Loucy (cell line): ENCODE measurements around the gene PLEKHD1.

ENCODE experiments used
- EZH2phosphoT487 ChIP-seq: fragments of 200-600 bp; IDR thresholded peaks from 2 replicates; pipeline ENCODE4 v1.6.1; 2018; ENCODE audit warnings: antibody characterized with exemption, mild to moderate bottlenecking, moderate library complexity, borderline replicate concordance
- TF ChIP-seq, protein P1 (sequence below): fragments of 200-600 bp; sonication (generic); conservative IDR thresholded peaks from 2 replicates; pipeline ENCODE4 v1.5.1; 2014; ENCODE audit warnings: mild to moderate bottlenecking, antibody characterized with exemption, low read length

DNA sequence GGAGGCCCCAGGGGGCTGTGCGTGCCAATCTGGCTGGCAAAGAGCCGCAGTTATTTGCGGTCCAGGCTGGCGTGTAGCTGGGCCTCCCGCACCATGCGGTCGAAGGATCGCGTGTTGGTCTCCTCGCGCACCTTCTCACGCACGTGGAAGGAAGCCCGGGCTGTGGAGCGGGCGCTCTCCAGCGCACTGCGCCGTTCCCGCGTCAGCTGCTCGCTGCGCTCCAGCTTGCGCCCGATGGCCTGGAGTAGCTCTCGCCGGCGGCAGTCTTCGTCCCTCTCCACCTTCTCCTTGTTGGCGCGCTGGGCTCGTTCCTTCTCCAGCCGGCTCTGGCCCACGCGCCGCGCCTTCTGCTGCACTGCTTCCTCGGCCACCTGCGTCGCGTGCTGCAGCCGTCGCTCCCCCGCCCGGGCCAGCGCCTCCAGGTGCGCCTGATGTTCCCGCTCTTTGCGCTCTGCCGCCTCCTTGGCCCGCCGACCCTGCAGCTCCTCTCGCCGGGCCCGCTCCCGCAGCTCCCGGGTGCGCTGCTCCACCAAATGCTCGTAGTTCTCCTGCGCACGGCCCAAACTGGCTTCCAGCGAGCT is 87.0 kb downstream of the PLEKHD1 start:
- TF ChIP-seq, protein P1, sequence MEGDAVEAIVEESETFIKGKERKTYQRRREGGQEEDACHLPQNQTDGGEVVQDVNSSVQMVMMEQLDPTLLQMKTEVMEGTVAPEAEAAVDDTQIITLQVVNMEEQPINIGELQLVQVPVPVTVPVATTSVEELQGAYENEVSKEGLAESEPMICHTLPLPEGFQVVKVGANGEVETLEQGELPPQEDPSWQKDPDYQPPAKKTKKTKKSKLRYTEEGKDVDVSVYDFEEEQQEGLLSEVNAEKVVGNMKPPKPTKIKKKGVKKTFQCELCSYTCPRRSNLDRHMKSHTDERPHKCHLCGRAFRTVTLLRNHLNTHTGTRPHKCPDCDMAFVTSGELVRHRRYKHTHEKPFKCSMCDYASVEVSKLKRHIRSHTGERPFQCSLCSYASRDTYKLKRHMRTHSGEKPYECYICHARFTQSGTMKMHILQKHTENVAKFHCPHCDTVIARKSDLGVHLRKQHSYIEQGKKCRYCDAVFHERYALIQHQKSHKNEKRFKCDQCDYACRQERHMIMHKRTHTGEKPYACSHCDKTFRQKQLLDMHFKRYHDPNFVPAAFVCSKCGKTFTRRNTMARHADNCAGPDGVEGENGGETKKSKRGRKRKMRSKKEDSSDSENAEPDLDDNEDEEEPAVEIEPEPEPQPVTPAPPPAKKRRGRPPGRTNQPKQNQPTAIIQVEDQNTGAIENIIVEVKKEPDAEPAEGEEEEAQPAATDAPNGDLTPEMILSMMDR = no peak
- no peak for TF ChIP-seq EZH2phosphoT487
